AG09319 (cell line): ENCODE results near the gene ACADS.

Experiments
- DNase-seq: peaks from one replicate; pipeline ENCODE4 v3.0.0-alpha.2; 2010; ENCODE audit warnings: low read depth; ENCODE audit errors: extremely low read depth
- CTCF ChIP-seq: IDR thresholded peaks from 2 replicates; pipeline ENCODE4 v1.5.1; 2011; ENCODE audit warnings: low read depth, mild to moderate bottlenecking, inconsistent platforms, low read length, moderate library complexity

The ACADS gene

DNA sequence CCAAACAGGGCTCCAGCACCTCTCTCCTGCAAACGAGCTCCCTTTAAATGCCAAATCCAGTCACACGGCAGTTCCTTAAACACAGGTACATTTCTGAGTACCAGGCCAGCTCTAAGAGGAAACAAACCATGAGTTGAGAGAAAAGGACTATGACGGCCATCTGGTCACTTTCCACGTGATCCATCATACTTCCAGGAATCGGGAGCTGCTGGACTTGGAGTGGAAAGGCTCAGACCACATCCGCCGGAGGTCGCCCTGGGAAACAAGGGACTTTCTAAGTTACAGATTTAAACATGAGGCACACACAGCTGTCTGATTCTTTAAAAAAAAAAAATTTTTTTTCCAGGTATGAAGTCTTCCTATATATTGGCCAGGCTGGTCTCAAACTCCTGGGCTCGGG lies 39.2 kb downstream of the ACADS start:
- DNase-seq, result no peak
- TF ChIP-seq CTCF, result no peak

- no peak for DNase-seq
- TF ChIP-seq CTCF, result no peak
Measured at GRCh38 chr12:120766566-120766965, 40.9 kb downstream of the ACADS start.

DNA sequence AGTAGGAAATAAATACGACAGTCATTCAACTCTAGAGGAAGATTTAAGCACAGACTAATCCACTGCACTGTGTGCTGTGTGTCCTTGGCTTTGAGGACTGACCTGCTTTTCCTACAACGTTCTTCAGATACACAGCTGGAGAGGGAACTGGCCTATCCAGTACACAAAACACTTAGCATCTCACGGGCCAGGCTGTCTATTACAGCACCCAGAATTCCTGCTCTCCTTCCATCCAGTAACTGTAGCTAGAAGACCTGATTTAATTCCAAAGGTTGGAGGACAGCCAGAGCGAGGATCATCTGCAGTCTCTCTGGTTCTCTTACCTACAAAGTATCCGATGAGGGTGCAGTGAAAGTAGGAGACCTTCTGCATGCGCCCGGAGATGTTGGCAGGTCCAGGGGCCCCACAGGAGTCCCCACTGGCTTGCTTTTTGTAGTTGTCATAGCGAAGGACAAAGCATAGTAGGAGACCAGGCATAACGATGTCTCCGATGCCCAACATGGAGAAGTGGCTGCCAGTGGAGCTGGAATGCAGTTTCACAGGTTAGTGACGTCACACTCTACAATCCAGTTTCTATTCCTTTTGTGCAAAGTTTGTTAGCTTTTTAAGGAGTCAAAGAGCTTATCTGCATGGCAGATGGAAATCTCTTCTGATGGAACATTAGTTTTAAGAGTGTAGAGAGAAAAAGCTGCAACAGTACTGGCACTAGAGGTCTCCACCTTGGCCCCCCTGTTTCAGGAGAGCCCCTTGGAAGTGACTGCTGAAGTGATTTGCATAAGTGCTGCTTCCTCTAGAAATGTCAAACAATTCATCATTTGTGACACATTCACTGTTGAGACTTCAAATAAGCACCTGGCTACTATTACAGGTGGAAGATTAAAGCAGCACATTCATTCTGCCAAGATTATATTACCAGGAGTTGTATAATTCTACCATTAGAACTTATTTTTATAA lies 41.7 kb downstream of the ACADS start:
- DNase-seq, result no peak
- TF ChIP-seq CTCF, result no peak

DNA sequence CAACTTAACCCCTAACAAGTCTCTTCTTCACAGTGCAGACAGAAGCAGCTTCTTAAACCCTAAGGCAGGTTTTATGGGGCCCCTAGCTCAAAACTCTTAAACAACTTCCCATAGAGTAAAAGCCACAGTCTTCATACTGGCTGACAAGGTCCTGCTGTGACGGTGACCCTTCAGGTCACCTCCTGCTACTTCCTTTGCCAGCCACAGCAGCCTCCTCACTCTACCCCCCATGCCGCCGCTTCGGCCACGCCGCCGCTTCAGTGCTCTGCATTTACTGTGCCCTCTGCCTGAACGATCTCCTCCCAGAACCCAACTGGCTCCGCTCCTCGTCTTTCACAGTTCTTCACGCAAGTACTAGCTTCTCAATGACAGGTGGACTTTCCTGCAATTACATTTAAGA lies 45.5 kb downstream of the ACADS start:
- no peak for TF ChIP-seq CTCF

DNA sequence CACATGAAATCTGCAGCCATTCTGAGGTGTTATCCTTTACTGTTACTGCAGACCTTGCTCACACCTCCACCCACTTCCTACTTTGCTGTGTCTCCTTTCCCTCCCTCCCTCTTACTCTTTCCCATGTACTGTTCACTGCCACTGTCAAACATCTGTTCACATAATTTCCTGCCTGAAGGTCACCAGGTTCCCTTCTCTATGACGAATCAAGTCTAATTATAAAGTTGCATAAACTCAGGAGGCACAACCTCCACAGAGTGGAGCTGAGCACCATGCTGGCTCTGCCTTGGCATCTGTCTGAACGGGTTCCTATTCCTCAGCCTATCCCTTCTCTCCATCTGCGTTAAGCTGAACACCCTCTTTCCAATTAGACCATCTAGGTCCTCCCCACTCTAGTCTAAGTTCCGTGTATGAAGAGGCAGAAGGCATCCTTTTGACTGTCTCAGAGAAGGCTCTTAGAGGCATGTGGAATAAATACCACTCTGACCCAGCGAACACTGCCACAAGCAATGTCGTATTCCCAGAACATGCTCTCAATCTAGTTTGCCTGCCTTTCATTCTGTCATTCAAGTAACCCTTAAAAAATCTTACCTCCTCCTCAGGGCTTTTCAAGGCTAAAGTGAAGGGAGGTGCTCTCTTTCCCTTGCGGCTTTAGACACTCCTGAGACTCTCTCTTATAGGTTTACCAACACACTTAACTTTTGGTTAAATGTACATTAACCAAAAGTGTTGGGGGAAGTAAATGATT lies 48.7 kb downstream of the ACADS start:
- no peak for TF ChIP-seq CTCF
- DNase-seq, result no peak

More for the DNA sequence above, 45.5 kb downstream of the ACADS start:
- no peak for DNase-seq

DNA sequence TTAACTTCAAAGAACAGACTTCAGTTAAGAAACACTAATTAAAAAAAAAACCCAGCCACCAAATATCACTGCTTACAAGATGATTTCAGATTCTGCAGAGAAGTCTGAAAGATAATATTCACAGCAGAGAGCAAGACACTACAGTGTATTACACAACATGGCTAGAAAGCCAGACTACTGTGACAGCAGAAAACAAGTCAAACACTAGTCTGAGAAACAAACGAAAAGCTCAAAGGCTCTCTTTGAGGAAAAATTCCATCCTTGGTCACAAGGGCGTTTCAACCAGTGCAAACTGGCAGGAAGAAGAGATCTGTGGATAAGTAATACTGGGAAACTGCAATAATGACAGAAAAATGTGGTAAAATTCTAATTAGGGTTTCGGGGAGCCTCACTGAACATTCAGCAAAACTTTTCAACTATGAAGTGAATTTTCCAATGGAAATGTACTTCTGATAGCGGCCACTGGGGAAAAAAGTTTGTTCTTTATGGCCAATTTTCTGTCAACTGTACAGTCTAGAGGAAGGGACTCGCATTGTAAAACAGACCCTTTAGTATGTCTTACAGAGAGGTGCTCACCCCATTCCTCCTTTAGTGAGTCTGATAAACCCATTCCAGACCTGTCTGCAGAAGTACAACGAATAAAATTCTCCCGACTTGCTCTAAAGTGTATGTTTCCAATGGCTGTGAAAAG lies 50.4 kb downstream of the ACADS start:
- TF ChIP-seq CTCF, result no peak
- DNase-seq, result no peak
